Sigmoid colon (tissue), 4 donors: ENCODE measurements around the gene ZNF275.

Experiments used
- CTCF ChIP-seq, 4 experiments: fragments of 450-650 bp in 3 of 4; fragments of 200-600 bp in 1 of 4; IDR thresholded peaks; one replicate each; pipeline ENCODE4 v1.5.1; 2016 to 2019; ENCODE audit warnings: antibody characterized with exemption in 4 of 4, mild to moderate bottlenecking in 3 of 4, moderate library complexity in 2 of 4
- EP300 ChIP-seq, 4 donors: sonication (generic); formaldehyde crosslinking; IDR thresholded peaks; one replicate each; pipeline ENCODE4 v1.6.1; 2017; ENCODE audit warnings: antibody characterized with exemption in 4 of 4
- POLR2A ChIP-seq, 2 donors: fragments of 450-650 bp; IDR thresholded peaks; one replicate each; pipeline ENCODE4 v1.6.1; 2016; ENCODE audit warnings: antibody characterized with exemption in 2 of 2, mild to moderate bottlenecking in 2 of 2, moderate library complexity in 2 of 2
- POLR2AphosphoS5 ChIP-seq, 4 donors: sonication (generic); formaldehyde crosslinking; IDR thresholded peaks; one replicate each; pipeline ENCODE4 v1.6.1; 2017; ENCODE audit warnings: antibody characterized with exemption in 4 of 4

- TF ChIP-seq POLR2AphosphoS5 (IDR thresholded peaks at IDR 0.05): no peak
- TF ChIP-seq POLR2A (IDR thresholded peaks at IDR 0.05): no peak
- TF ChIP-seq CTCF (IDR thresholded peaks at IDR 0.05): no peak
- TF ChIP-seq EP300 (IDR thresholded peaks at IDR 0.05): no peak
Measured at GRCh38 chrX:153392642-153393321, 58.8 kb downstream of the ZNF275 start.
